ENCODE results near the gene KIF26B.

- TF ChIP-seq CTCF (IDR thresholded peaks at IDR 0.05) (no peak), POLR2A (IDR thresholded peaks at IDR 0.05) (no peak)
Observed at GRCh38 chr1:245129319-245130240, 25.2 kb upstream of the KIF26B start.

All from stomach (tissue), 4 donors.